Hypothalamus (tissue), 51 donors: Measurements from ENCODE around the gene BABAM1.

Experiments
- DNase-seq, 51 donors: peaks; one replicate each; lab custom pipeline; 2025; lab: John Stamatoyannopoulos, UW

Gene BABAM1

DNA sequence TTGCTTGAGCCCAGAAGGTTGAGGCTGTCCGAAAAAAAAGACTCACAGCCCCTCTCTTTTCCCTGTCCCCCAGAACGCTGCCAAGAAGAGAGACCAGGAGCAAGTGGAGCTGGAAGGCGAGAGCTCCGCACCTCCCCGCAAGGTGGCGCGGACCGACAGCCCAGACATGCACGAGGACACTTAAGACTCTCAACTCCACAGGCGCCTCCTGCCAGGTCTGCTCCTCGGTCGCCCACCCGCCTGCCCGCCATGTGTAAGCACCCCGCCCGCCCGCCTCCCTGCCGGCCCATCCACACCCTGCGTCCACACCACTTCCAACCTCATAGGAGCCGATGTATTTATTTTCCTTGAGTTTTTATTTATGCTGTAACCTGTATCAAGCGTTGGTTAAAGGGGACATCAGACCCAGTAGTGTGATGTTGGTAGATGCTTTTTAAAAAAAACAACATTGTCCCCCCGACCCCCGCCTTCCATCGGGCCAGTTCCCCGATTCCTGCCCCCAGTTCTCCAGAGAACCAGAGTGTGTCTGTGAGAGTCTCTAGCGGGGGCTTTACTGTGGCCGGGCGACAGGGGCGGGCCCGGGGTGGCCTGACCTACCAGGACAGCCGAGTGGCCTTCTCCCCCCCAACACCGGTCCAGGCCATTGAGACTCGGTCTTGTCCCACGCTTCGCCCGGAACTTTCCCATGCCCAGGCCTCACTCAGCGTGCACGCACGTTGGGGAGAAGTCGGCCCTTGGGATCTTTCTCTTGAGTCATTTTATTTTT lies 52.4 kb downstream of the BABAM1 start:
- no peak for DNase-seq

DNA sequence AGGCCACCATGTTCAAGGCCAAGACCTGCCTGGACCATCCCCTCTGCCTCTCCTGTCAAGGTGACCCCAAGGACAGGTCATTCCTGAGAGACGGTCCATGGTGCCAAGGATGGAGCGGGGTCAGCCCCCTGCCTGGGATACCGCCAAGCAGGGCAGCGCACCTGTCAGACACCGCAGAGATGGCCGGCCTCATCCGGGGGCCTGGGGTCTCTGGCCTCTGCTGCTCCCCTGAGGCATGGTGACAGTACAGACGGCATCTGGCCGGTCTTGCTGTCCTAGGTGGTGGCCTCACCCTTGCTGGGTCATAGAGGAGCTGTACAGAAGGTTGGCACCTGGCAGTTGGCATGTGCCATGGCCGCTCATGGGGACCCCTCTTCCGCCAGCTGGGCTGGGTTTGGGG lies 53.2 kb downstream of the BABAM1 start:
- DNase-seq = no peak

DNA sequence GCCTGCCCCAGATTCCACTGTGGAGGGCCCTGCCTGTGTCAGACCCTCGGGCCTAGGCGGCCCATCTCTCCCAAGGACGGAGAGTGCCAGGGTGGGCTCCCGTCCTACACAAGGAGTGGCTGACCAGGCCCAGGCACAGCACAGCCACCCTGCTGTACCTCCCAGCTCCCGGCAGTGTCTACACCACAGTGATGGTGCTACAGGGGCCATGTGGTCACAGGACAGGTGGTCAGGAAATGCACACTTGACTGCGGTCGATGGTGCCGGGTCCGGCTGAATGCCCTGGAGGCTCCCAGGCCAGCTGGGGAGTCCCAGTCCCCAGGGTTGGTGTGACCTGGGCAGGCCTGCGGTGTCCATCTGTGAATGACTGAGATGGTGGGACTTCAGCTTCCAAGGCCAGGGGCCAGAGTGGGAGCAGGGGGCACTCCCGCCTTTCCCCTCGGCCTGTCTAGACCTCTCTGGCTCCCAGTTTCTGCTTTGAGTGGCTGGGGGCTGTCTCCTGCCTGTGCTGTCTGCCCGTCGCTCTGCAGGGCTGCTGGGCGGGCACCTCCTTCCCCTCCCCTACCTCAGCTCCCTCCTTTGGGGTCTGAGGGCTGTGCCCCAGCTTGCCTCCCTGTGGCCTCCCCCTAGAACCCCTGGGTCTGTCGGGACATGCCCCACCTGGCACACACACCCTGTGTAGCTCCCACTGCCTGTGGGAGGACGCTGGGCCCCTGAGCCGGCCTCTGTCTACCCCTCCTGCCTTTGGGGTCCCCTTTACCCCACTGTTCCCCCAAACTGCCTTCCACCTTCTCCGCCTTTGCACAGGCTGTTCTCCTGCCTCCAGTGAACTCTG lies 54.6 kb downstream of the BABAM1 start:
- DNase-seq = no peak

DNA sequence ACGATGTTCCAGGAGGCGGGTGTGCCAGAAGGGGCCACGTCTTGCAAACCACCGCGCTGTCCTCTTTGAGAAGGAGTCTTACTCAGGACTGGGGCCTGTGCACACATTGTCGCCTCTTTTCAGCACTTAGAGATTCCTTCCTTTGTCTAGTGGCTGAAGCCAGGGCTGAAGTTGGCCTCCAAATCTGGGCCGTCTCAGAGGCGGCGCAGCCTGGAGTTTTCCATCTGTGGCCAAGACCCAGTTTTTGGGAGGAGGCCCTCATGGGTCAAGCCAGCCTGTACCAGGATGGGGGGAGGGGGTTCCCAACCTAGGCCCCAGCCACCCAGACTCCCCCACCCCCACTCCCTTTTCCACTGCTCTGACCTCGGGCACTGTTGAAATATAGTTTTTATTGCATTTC lies 55.6 kb downstream of the BABAM1 start:
- DNase-seq = peak in 31 of 51 donors; percentile 8 to 75 (median 39)

DNA sequence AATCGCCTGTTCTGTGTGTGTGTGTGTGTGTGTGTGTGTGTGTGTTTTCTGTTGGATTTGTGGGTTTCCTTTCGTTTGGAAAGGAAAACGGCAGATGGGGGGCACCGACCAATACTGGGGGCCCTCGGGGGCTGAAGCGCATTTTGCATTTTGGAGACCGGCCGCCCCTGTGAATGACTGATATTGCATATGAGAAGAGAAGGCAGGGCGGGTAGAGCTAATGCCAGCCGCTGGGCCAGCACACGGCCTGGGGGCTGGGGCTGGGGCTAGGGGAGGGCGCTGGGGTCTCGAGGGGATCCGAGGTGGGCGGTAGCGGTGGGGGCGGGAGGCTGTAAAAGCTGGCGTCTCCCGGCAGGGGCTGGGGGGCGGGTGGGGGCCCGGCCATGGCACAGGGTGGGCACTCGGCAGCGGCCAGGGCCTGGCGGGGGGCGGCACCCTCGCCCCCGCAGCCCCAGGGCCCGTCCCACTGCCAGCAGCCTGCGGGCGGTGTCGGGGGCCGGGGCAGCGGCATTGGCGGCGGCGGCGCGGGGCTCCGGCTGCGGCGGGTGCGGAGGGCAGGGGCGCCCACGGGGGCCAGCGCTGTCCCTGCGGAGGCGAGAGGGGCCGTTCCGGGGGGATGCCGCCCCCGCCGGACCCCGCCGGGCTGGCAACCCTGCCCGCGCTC lies 56.2 kb downstream of the BABAM1 start:
- no peak for DNase-seq

DNA sequence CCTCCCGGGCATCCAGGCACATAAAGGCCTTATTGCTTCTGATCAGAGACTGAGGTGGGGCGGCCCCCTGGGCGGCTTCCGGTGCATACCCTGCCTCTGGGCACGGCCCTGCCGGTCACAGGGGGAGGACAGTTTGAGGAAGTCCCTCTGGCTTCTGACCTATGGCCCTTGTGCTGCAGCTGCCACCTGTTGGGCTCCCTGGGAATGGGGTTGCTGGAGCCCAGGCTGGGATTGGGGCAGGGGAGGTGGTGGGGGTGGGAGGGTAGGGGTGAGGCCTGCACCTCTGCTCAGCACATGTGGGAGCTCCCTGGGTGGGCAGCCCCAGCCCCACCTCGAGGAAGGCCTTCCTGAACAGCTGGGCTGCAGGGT lies 56.7 kb downstream of the BABAM1 start:
- DNase-seq = no peak

- DNase-seq = no peak
Observed at GRCh38 chr19:17324357-17325114, 57.3 kb downstream of the BABAM1 start.

- peak in 2 of 51 donors; percentile 4 to 27 for DNase-seq
Observed at GRCh38 chr19:17325133-17325532, 57.9 kb downstream of the BABAM1 start.

GRCh38 chr19:17325881-17326594 lies 58.8 kb downstream of the BABAM1 start:
- peak in 41 of 51 donors; percentile 7 to 88 (median 61) for DNase-seq

DNA sequence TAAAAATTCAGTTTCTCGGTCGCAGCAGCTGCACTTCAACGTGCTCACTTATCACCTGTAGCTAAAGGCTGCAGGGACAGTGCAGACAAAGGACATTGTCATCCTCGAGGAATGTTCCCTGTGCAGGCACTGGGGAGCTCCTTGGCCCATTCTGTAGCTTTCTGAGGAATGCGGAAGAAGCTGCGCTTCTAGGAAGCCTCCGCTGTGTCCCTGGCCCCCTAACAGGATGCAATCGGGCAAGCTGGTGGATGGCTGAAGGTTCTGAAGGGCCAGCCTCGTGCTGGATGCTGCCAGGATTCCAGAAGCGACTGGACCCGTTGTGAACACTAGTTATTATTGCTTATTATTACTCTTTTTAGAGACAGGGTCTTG lies 59.3 kb downstream of the BABAM1 start:
- DNase-seq = no peak

GRCh38 chr19:17327068-17327653 lies 59.9 kb downstream of the BABAM1 start:
- no peak for DNase-seq

DNA sequence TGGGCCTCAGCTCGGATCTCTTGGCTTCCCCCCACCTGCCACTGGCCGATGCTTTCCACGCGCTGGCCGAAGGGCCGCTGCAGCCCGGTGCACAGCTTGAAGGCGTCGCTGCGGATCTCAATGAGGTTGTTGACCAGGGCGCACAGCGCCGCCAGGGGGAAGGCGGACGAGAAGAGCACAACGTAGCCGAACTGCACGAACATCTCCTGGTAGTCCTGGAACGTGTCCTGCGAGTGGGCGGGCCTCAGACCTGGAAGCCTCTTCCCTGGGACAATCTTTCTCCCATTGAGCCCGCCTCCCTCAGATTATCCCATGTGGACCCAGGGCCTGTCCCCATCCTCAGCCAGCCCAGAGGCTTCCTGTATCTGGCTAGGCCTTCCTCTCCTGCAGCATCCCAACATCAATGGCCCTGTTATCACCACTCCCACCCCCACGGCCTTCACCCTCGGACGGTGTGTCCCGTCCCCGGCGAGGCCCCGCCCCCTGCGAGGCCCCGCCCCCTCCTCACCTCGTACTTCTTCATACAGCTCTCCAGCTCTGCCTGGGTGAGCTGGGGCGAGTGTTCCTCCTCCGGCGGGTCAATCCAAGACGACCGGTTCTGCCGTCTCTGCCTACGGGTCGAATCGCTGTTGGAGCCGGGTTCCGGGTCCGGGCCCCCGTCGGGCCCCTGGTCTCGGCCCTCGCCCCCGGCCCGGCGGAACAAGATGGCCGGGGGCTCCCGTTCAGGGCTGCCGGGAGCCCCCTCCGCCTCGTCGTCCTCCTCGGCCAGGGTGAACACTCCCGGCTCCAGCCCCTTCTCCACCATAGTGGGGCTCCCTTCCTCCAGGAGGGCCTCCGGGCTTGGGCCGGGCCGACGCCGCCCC lies 60.6 kb downstream of the BABAM1 start:
- peak in 9 of 51 donors; percentile 14 to 41 (median 22) for DNase-seq
